H1 (cell line): ENCODE measurements around the gene COPS6. TPM values are rescaled to one million over a fixed set of nuclear protein-coding genes. Genes with fewer than 3 reads are reported as not detected.

Experiments used
- CTCF ChIA-PET: fragments of 300-600 bp; sonication (Branson Sonifier 250); formaldehyde crosslinking; loops from one replicate; lab custom pipeline; 2021; ENCODE audit not compliant: partially characterized antibody; lab: Charles Lee
- POLR2A ChIA-PET: fragments of 300-600 bp; sonication (Branson Sonifier 250); formaldehyde crosslinking; loops from one replicate; lab custom pipeline; 2021; ENCODE audit warnings: inconsistent platforms; ENCODE audit not compliant: partially characterized antibody; lab: Charles Lee
- DNase-seq, 2 experiments: peaks; one replicate each; pipeline versions ENCODE4 v3.0.0 to v3.0.0-alpha.2; 2010 to 2022; ENCODE audit warnings: low spot score in 2 of 2, low read depth in 1 of 2, mixed read lengths in 1 of 2
- FAIRE-seq: peaks from 2 replicates; lab custom pipeline; 2011; peaks lifted over from hg19 to GRCh38; lab: Jason Lieb, UNC
- H2AFZ ChIP-seq: 2 replicates; pipeline ENCODE4 v1.8.1; 2012; ENCODE audit warnings: low read length, inconsistent platforms
- H2AK5ac ChIP-seq: 2 replicates; pipeline ENCODE4 v1.6.1; 2013; ENCODE audit warnings: low read depth, low read length
- H2BK120ac ChIP-seq: replicated peaks from 2 replicates; pipeline ENCODE3; 2013; ENCODE audit warnings: low read depth, low read length, inconsistent platforms
- H2BK12ac ChIP-seq: 2 replicates; pipeline ENCODE4 v1.6.1; 2013; ENCODE audit warnings: low read depth, low read length
- H2BK15ac ChIP-seq: 2 replicates; pipeline ENCODE4 v1.6.1; 2013; ENCODE audit warnings: low read length
- H2BK20ac ChIP-seq: 2 replicates; pipeline ENCODE4 v1.6.1; 2013; ENCODE audit warnings: low read length
- H2BK5ac ChIP-seq: 2 replicates; pipeline ENCODE4 v1.6.1; 2013; ENCODE audit warnings: low read depth, low read length
- H3K14ac ChIP-seq: 2 replicates; pipeline ENCODE4 v1.6.1; 2013; ENCODE audit warnings: inconsistent platforms; ENCODE audit not compliant: insufficient read length
- H3K18ac ChIP-seq: 2 replicates; pipeline ENCODE4 v1.6.1; 2013; ENCODE audit warnings: low read length; ENCODE audit errors: extremely low read depth
- H3K23ac ChIP-seq: 2 replicates; pipeline ENCODE4 v1.6.1; 2013; ENCODE audit warnings: inconsistent platforms; ENCODE audit not compliant: insufficient read length
- H3K23me2 ChIP-seq: 2 replicates; pipeline ENCODE4 v1.6.1; 2013; ENCODE audit warnings: low read depth, low read length
- H3K27ac ChIP-seq: 2 replicates; pipeline ENCODE4 v1.6.1; 2011; ENCODE audit warnings: low read depth, low read length, inconsistent platforms
- H3K27me3 ChIP-seq, 4 experiments: replicated peaks in 1 of 4; 1 replicate in 1 of 4; 2 replicates in 3 of 4; pipeline versions ENCODE4 v1.6.1 to v1.8.1; 2011 to 2013; ENCODE audit warnings: low read length in 3 of 4, mild to moderate bottlenecking in 3 of 4, inconsistent platforms in 2 of 4, mixed read lengths in 2 of 4, moderate library complexity in 1 of 4; ENCODE audit not compliant: control insufficient read depth in 3 of 4, insufficient read depth in 3 of 4; ENCODE audit errors: extremely low read depth in 1 of 4
- H3K36me3 ChIP-seq, 4 experiments: 2 replicates each; pipeline versions ENCODE4 v1.6.1 to v1.8.1; 2011 to 2013; ENCODE audit warnings: mild to moderate bottlenecking in 4 of 4, low read length in 3 of 4, moderate library complexity in 2 of 4, control low read depth in 1 of 4, inconsistent platforms in 1 of 4; ENCODE audit not compliant: insufficient read depth in 4 of 4, control insufficient read depth in 2 of 4
- H3K4ac ChIP-seq: replicated peaks from 2 replicates; pipeline ENCODE3; 2013; ENCODE audit warnings: low read length, low read depth, mixed read lengths, inconsistent platforms; ENCODE audit not compliant: insufficient read length
- H3K4me1 ChIP-seq, 4 experiments: replicated peaks in 1 of 4; 1 replicate in 1 of 4; 2 replicates in 3 of 4; pipeline versions ENCODE4 v1.6.1 to v1.8.1; 2011 to 2013; ENCODE audit warnings: low read length in 3 of 4, inconsistent platforms in 2 of 4, mixed read lengths in 1 of 4; ENCODE audit not compliant: insufficient read depth in 4 of 4, control insufficient read depth in 3 of 4
- H3K4me2 ChIP-seq, 2 experiments: 2 replicates each; pipeline versions ENCODE4 v1.6.1 to v1.8.1; 2011 to 2013; ENCODE audit warnings: low read depth in 2 of 2, low read length in 2 of 2, control low read depth in 1 of 2, inconsistent platforms in 1 of 2, mild to moderate bottlenecking in 1 of 2; ENCODE audit not compliant: insufficient read depth in 1 of 2
- H3K4me3 ChIP-seq, 4 experiments: fragments of 200-600, 300-600 bp in 1 of 4; sonication (generic), shearing (Covaris generic), sonication (Bioruptor Twin) in 1 of 4; 2 replicates each; pipeline versions ENCODE4 v1.5.1 to v1.8.1; 2011 to 2016; ENCODE audit warnings: low read length in 4 of 4, low read depth in 3 of 4, control low read depth in 2 of 4, inconsistent platforms in 2 of 4, mild to moderate bottlenecking in 2 of 4, mixed read lengths in 1 of 4, moderate library complexity in 1 of 4; ENCODE audit not compliant: insufficient read depth in 2 of 4; ENCODE audit errors: extremely low read depth in 1 of 4
- H3K56ac ChIP-seq: replicated peaks from 2 replicates; pipeline ENCODE3; 2013; ENCODE audit warnings: low read depth, mild to moderate bottlenecking, mixed read lengths, low read length, inconsistent platforms; ENCODE audit not compliant: insufficient read length
- H3K79me1 ChIP-seq: 2 replicates; pipeline ENCODE4 v1.6.1; 2013; ENCODE audit warnings: low read depth, low read length, control low read depth
- H3K79me2 ChIP-seq, 2 experiments: 2 replicates each; pipeline versions ENCODE4 v1.6.1 to v1.8.1; 2012 to 2013; ENCODE audit warnings: low read length in 2 of 2, mild to moderate bottlenecking in 2 of 2, inconsistent platforms in 1 of 2; ENCODE audit not compliant: insufficient read depth in 2 of 2, control insufficient read depth in 1 of 2
- H3K9ac ChIP-seq, 4 experiments: replicated peaks in 1 of 4; 1 replicate in 1 of 4; 2 replicates in 3 of 4; pipeline versions ENCODE4 v1.6.1 to v1.8.1; 2011 to 2013; ENCODE audit warnings: low read depth in 3 of 4, low read length in 3 of 4, control low read depth in 2 of 4, mild to moderate bottlenecking in 2 of 4, moderate library complexity in 2 of 4, inconsistent platforms in 1 of 4; ENCODE audit errors: extremely low read depth in 1 of 4
- H3K9me3 ChIP-seq, 2 experiments: 2 replicates each; pipeline versions ENCODE4 v1.6.1 to v1.8.1; 2012 to 2013; ENCODE audit warnings: mild to moderate bottlenecking in 2 of 2, moderate library complexity in 2 of 2, control low read depth in 1 of 2, inconsistent platforms in 1 of 2, low read depth in 1 of 2, low read length in 1 of 2, mixed read lengths in 1 of 2; ENCODE audit not compliant: insufficient read depth in 2 of 2
- H4K20me1 ChIP-seq, 2 experiments: replicated peaks in 1 of 2; 2 replicates each; pipeline versions ENCODE3 to v1.8.1; 2011 to 2013; ENCODE audit warnings: inconsistent platforms in 2 of 2, low read length in 2 of 2, mild to moderate bottlenecking in 1 of 2; ENCODE audit not compliant: insufficient read depth in 2 of 2, control insufficient read depth in 1 of 2
- H4K5ac ChIP-seq: 2 replicates; pipeline ENCODE4 v1.6.1; 2013; ENCODE audit warnings: low read length, low read depth, mixed read lengths, inconsistent platforms; ENCODE audit not compliant: insufficient read length
- H4K8ac ChIP-seq: 2 replicates; pipeline ENCODE4 v1.8.0; 2013; ENCODE audit warnings: mild to moderate bottlenecking, moderate library complexity, low read length, inconsistent platforms; ENCODE audit not compliant: insufficient read depth; ENCODE audit errors: extremely low read depth
- H4K91ac ChIP-seq: replicated peaks from 2 replicates; pipeline ENCODE3; 2013; ENCODE audit warnings: low read length, mixed read lengths, inconsistent platforms; ENCODE audit not compliant: insufficient read length
- CBX8 ChIP-seq: fragments of 300-800, 300-1000 bp; sonication (generic); IDR thresholded peaks from 2 replicates; pipeline ENCODE4 v1.7.1; 2016; ENCODE audit warnings: low read depth, low read length, borderline replicate concordance
- CHD1 ChIP-seq: IDR thresholded peaks from 2 replicates; pipeline ENCODE4 v1.6.1; 2012; ENCODE audit warnings: low read depth, low read length, improper control_type of control experiment
- CREB1 ChIP-seq: IDR thresholded peaks from 2 replicates; pipeline ENCODE4 v1.6.1; 2012; ENCODE audit warnings: inconsistent platforms
- FOSL1 ChIP-seq: IDR thresholded peaks from 2 replicates; pipeline ENCODE4 v1.6.1; 2011; ENCODE audit warnings: mild to moderate bottlenecking, low read depth, low read length, moderate library complexity; ENCODE audit not compliant: insufficient read depth
- GABPA ChIP-seq: IDR thresholded peaks from 2 replicates; pipeline ENCODE4 v1.6.1; 2011; ENCODE audit warnings: mild to moderate bottlenecking, low read length, moderate library complexity, borderline replicate concordance; ENCODE audit not compliant: insufficient read depth
- HDAC2 ChIP-seq, 2 experiments: fragments of 300-600 bp in 1 of 2; sonication (generic) in 1 of 2; IDR thresholded peaks; 2 replicates each; pipeline ENCODE4 v1.6.1; 2011 to 2012; ENCODE audit warnings: low read depth in 2 of 2, low read length in 2 of 2, mild to moderate bottlenecking in 2 of 2, moderate library complexity in 2 of 2, borderline replicate concordance in 1 of 2, inconsistent platforms in 1 of 2
- JUN ChIP-seq: IDR thresholded peaks from 2 replicates; pipeline ENCODE4 v1.6.1; 2011; ENCODE audit warnings: low read depth, mild to moderate bottlenecking, improper control_type of control experiment, low read length
- NANOG ChIP-seq: IDR thresholded peaks from 2 replicates; pipeline ENCODE4 v1.6.1; 2011; ENCODE audit warnings: low read length, low read depth, mild to moderate bottlenecking, inconsistent platforms; ENCODE audit not compliant: insufficient read depth, poor library complexity, severe bottlenecking
- TAF1 ChIP-seq: IDR thresholded peaks from 2 replicates; pipeline ENCODE4 v1.6.1; 2011; ENCODE audit warnings: mild to moderate bottlenecking, low read depth, low read length
- TEAD4 ChIP-seq: IDR thresholded peaks from 2 replicates; pipeline ENCODE4 v1.6.1; 2012; ENCODE audit warnings: low read depth, low read length, inconsistent platforms, mixed read lengths
- ZNF274 ChIP-seq: IDR thresholded peaks from 2 replicates; pipeline ENCODE4 v1.7.0; 2012; ENCODE audit warnings: low read length, borderline replicate concordance; ENCODE audit errors: extremely low read depth
- WGBS, 2 experiments: shearing (Covaris generic) in 1 of 2; methylation state at CpG; one replicate each; pipeline versions ENCODE4 v1.1.6 to v1.1.7; 2013 to 2015; ENCODE audit warnings: low lambda C conversion rate in 2 of 2, mixed read lengths in 2 of 2, inconsistent platforms in 1 of 2, low coverage in 1 of 2, missing lambda C conversion rate in 1 of 2; ENCODE audit not compliant: insufficient replicate concordance in 2 of 2, insufficient coverage in 1 of 2, insufficient read length in 1 of 2; ENCODE audit errors: extremely low coverage in 1 of 2, missing lambda C conversion rate in 1 of 2; 5-methylcytosine and 5-hydroxymethylcytosine counted together
- polyA plus RNA-seq, 7 experiments: library from polyadenylated mRNA; depleted of rRNA in 3 of 7; stranded (reverse) in 5 of 7; unstranded in 2 of 7; fragments of >200 nt in 5 of 7; fragments of 200-250 nt in 2 of 7; gene quantifications; 1 replicate in 5 of 7; 2 replicates in 1 of 7; 4 replicates in 1 of 7; pipeline versions ENCODE4 v1.2.1 to v1.2.3, GENCODE V29; 2011 to 2013; ENCODE audit warnings: missing spikeins in 2 of 7, mixed read lengths in 2 of 7
- total RNA-seq: library from RNA; stranded (reverse); fragmentation: NEBNext Ultra II Directional; extraction: Animal tissue kit (Norgen Biotek cat#: 25700); gene quantifications from 2 replicates; pipeline ENCODE4 v1.2.1, GENCODE V29; 2021
- TF ChIP-seq, protein P1 (sequence below): IDR thresholded peaks from 2 replicates; pipeline ENCODE4 v1.6.1; 2012; ENCODE audit warnings: low read length, inconsistent platforms

COPS6 gene
- total and polyA plus RNA-seq, 2 of the 8 experiments (the other 6 are each of a cell fraction or from before 2014, with no cell fraction given), result 127 to 225 TPM

DNA sequence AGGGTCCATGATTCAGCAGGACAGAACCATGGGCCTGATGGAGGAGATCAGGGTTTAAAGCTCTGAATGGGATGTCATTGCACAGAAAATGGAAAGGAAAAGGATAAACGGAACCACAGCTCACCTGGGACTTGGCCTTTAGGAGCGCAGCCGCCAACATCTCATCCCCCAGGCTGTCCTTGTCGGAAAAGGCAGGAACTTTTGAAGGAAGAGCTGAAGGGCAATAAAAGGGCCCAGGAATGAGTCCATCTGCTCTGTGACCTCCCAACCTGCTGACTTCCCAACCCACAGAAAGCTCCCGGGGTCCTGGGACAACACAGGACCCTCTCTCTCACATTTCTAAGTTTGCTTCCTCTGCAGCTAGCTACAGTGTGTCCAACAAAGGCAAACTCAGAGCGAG lies 13.4 kb upstream of the COPS6 start:
- no peak overlapping the region for H4K8ac ChIP-seq
- no peak overlapping the region for H3K56ac ChIP-seq
- H3K4me2 ChIP-seq, result no peak overlapping the region
- H3K4me1 ChIP-seq, result peaks cover 0 to 4% (median 0%) of the 10 kb centered on the region in 4 experiments; a peak in 1 of 7 replicates
- ChIA-PET CTCF (interaction anchor here (0.6 to 2.1 kb wide), 6 partner anchors 8 to 609 kb away, joined by 3 to 5 read pairs (median 3); no protein-coding TSS in a partner anchor), POLR2A (interaction anchor here (0.6 to 19.6 kb wide), 13 partner anchors 8 to 85 kb away, joined by 3 to 294 read pairs (median 4); partner anchors contain the start of genes AP4M1, COPS6, MCM7 and ZSCAN21)
- no peak overlapping the region for H2AK5ac ChIP-seq
- peaks cover 22 to 40% of the 10 kb centered on the region in 2 experiments for H3K79me2 ChIP-seq
- peaks cover 4% of the 10 kb centered on the region for H3K79me1 ChIP-seq
- no peak overlapping the region for H3K18ac ChIP-seq
- no peak overlapping the region for H2BK15ac ChIP-seq
- H3K23ac ChIP-seq, result no peak overlapping the region
- 94% methylated on average over 6 of the region's 6 CpGs; no CpG with 5 or more reads in 1 of the 2 experiments for WGBS, 2 experiments
- H2BK5ac ChIP-seq, result no peak overlapping the region
- no peak overlapping the region for H3K27ac ChIP-seq
- H3K4ac ChIP-seq, result no peak overlapping the region
- no peak overlapping the region for H3K9ac ChIP-seq
- FAIRE-seq (no peak), DNase-seq (no peak)
- no peak overlapping the region for H4K91ac ChIP-seq
- H2AFZ ChIP-seq, result no peak overlapping the region
- no peak overlapping the region for H2BK20ac ChIP-seq
- H3K27me3 ChIP-seq, result no peaks in the 10 kb centered on the region; a peak in 1 of 7 replicates
- H3K23me2 ChIP-seq, result no peaks in the 10 kb centered on the region
- no peak overlapping the region for H2BK120ac ChIP-seq
- H3K14ac ChIP-seq, result no peak overlapping the region
- H3K9me3 ChIP-seq, result peaks cover 53 to 61% of the 10 kb centered on the region in 2 experiments
- H3K4me3 ChIP-seq, result no peak overlapping the region
- peaks cover 1 to 3% of the 10 kb centered on the region in 2 experiments for H4K20me1 ChIP-seq
- no peak overlapping the region for H4K5ac ChIP-seq
- H2BK12ac ChIP-seq, result no peak overlapping the region
- H3K36me3 ChIP-seq, result peaks cover 73 to 97% (median 87%) of the 10 kb centered on the region in 4 experiments
- TF ChIP-seq CREB1 (no peak), TEAD4 (no peak), FOSL1 (no peak), NANOG (no peak), HDAC2 (IDR thresholded peaks at IDR 0.05; ENCODE audit: borderline replicate concordance in 1 of 2, low read depth in 2 of 2, low read length in 2 of 2) (no peak), TAF1 (no peak), ZNF274 (no peak), JUN (no peak), GABPA (no peak), CHD1 (no peak), CBX8 (no peak)
- TF ChIP-seq, protein P1, sequence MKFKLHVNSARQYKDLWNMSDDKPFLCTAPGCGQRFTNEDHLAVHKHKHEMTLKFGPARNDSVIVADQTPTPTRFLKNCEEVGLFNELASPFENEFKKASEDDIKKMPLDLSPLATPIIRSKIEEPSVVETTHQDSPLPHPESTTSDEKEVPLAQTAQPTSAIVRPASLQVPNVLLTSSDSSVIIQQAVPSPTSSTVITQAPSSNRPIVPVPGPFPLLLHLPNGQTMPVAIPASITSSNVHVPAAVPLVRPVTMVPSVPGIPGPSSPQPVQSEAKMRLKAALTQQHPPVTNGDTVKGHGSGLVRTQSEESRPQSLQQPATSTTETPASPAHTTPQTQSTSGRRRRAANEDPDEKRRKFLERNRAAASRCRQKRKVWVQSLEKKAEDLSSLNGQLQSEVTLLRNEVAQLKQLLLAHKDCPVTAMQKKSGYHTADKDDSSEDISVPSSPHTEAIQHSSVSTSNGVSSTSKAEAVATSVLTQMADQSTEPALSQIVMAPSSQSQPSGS, result no peak
